SK-N-MC (cell line): ENCODE results near the gene INF2.

Experiments used
- DNase-seq: peaks from one replicate; pipeline ENCODE4 v3.0.0-alpha.2; 2011; ENCODE audit warnings: low read depth, low spot score
- H3K27ac ChIP-seq: fragments of 200-600 bp; sonication (generic); 2 replicates; pipeline ENCODE4 v1.5.1; 2016; ENCODE audit warnings: mixed run types
- H3K36me3 ChIP-seq: fragments of 200-600 bp; sonication (generic); 2 replicates; pipeline ENCODE4 v1.6.1; 2017; ENCODE audit warnings: antibody characterized with exemption, low read length, mixed read lengths; ENCODE audit not compliant: insufficient read depth
- H3K4me3 ChIP-seq: fragments of 200-600 bp; sonication (generic); 2 replicates; pipeline ENCODE4 v1.5.1; 2016
- H3K9ac ChIP-seq: fragments of 200-600 bp; sonication (generic); 2 replicates; pipeline ENCODE4 v1.8.0; 2017; ENCODE audit warnings: mixed run types, mixed read lengths; ENCODE audit not compliant: insufficient read length
- H3K9me3 ChIP-seq: fragments of 200-600 bp; sonication (generic); 2 replicates; pipeline ENCODE4 v1.6.1; 2017; ENCODE audit warnings: low read depth, mild to moderate bottlenecking, antibody characterized with exemption, low read length, moderate library complexity, mixed read lengths
- EZH2 ChIP-seq: fragments of 200-600 bp; sonication (generic); IDR thresholded peaks from one replicate; pipeline ENCODE4 v1.6.1; 2017; ENCODE audit warnings: antibody characterized with exemption
- FOXP2 ChIP-seq: optimal IDR thresholded peaks from 2 replicates; pipeline ENCODE3; 2011; ENCODE audit warnings: mild to moderate bottlenecking, moderate library complexity; ENCODE audit not compliant: insufficient read depth; ENCODE audit errors: extremely low read length, control extremely low read depth
- POLR2AphosphoS5 ChIP-seq: IDR thresholded peaks from 2 replicates; pipeline ENCODE4 v1.6.1; 2012; ENCODE audit warnings: mild to moderate bottlenecking, low read depth, low read length, borderline replicate concordance

INF2 gene

DNA sequence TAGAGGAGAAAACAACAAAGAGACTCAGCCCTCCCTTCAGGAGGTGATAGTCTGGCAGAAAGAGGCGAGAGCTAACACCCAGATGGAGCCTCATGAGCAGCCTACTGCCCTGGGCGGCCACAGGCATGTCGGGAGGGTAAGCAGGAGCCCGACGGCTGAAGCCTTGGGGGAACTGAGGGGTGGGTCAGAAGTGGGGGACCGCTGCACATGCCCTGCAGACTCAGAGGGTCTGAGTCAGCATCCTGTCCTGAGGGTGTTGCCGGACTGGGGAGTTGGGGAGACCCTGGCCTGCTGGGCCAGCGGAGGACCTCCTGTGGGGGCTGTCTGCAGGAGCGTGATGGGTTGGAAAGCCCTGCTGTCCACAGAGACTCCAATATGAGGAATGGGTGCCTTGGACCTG is 15.9 kb upstream of the INF2 start:
- Histone ChIP-seq H3K4me3 (no peak overlapping the region), H3K9ac (no peak overlapping the region), H3K9me3 (no peaks in the 10 kb centered on the region), H3K36me3 (no peaks in the 10 kb centered on the region), H3K27ac (no peak overlapping the region)
- TF ChIP-seq EZH2 (no peak), FOXP2 (no peak), POLR2AphosphoS5 (no peak)
- no peak for DNase-seq

GRCh38 chr14:104675447-104675846 is 14.0 kb upstream of the INF2 start:
- Histone ChIP-seq H3K9me3 (no peaks in the 10 kb centered on the region), H3K4me3 (no peak overlapping the region), H3K36me3 (no peaks in the 10 kb centered on the region), H3K27ac (no peak overlapping the region), H3K9ac (no peak overlapping the region)
- TF ChIP-seq EZH2 (no peak), FOXP2 (no peak), POLR2AphosphoS5 (no peak)
- no peak for DNase-seq

- Histone ChIP-seq H3K27ac (no peak overlapping the region), H3K4me3 (no peak overlapping the region), H3K36me3 (no peaks in the 10 kb centered on the region), H3K9ac (no peak overlapping the region), H3K9me3 (no peaks in the 10 kb centered on the region)
- TF ChIP-seq FOXP2, result no peak
- TF ChIP-seq POLR2AphosphoS5, result no peak
- no peak for TF ChIP-seq EZH2
- DNase-seq, result no peak
These were observed 13.2 kb upstream of the INF2 start for GRCh38 chr14:104676130-104676693.

DNA sequence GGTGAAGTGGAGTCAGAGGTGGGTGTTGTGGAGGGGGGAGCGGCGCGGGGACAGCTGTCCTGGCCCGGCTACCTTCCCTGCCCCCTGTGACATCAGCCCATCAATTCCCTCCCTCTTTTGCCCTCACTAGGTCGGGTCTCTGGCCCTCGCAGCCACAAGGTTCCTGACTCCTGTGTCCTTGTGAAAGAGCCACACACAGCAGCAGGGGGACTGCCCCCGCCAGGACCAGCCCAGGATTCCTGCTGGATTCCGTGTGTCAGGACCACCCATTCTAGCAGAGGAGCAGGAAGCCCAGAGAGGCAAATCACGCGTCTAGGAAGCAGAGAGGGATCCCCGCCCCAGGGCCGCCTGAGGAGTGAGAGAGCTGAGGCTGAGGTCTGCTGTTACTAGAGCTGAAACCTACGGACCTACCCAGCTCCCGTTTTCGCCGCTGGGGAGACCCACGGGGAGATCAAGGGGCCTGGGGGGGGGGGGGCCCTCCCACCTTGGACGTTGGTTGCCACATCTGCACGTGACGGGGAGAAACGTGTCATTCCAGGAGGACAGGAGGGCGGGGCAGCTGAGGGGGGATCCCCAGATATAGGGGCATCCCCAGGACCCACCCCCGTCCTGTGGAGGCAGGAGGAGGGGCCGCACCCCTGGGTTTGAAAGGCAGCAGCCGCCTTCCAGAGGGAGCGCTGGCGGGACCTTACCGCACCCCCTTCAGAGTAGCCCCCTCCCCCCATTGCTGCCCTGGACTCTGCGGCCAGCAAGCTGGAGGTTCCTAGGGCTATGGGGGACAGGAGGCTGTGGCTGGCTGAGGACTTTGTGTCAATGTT is 12.5 kb upstream of the INF2 start:
- TF ChIP-seq POLR2AphosphoS5 (no peak), EZH2 (no peak), FOXP2 (no peak)
- Histone ChIP-seq H3K36me3 (no peaks in the 10 kb centered on the region), H3K9ac (peak overlapping the region; percentile 81), H3K9me3 (no peaks in the 10 kb centered on the region), H3K27ac (peak overlapping the region; percentile 92), H3K4me3 (peak overlapping the region; percentile 79)
- no peak for DNase-seq

DNA sequence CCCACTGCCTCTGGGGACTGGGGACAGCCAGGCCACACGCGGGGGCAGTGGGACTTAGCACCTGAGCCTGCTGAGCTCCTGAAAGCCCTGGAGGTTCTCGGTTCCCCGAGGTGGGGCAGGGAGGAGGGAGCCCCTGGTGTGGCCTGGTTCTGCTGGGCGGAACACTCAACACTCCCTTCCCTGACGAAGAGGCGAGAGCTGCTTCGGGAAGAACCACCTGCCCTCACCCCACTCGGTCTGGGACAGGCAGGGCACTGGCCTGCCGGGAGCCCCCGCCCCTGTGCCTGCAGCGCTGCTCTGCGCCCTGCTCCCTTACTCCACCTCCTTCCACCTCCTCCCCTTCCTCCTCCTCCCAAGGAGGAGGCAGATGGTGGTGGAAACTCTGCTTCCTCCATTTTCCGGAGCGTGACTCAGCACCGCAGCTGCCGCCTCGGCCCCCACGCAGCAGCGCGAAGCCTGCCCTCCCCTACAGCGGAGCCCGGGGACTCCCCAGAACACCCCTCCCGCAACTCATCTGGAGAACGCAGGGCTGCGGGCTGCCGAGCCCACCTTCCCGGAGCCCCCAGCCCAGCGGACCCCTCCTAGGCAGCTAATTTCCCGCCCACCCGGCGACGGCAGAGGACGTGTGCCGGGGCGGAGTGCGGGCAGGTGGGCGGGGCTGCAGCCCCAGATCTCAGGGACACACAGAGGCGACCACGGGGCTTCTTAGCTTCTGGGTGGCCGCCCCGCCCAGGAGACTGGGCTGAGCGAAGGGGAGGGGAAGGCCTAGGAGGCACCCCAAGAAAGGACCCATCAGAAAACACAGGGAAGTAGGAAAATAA is 11.7 kb upstream of the INF2 start:
- peak overlapping the region; percentile 92 for H3K27ac ChIP-seq
- no peaks in the 10 kb centered on the region for H3K36me3 ChIP-seq
- peak overlapping the region; percentile 81 for H3K9ac ChIP-seq
- no peak for DNase-seq
- TF ChIP-seq POLR2AphosphoS5 (peak; percentile 71; the same call in 1 of the 2 replicates), FOXP2 (peak; percentile 15), EZH2 (no peak)
- no peaks in the 10 kb centered on the region for H3K9me3 ChIP-seq
- H3K4me3 ChIP-seq, result peak overlapping the region; percentile 79

DNA sequence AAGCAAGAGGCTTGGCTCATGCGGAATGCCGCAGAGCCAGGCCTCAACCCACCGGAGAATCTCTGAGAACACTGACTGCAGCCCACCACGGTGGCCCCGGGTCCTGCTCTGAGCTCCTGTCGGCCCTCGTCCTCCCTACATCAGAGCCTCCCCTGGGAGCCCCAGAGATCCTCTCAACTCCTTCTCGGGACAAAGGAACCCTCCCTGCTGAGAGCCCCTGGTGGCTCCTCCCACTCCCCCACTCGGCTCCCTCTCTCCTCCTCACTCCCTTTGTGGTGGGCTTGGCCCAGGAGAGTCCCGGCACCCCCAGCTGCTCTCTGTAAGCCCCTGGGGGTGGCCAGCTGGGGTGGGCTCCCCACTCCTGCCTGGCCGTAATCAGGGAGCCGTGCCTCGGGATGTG is 11.1 kb upstream of the INF2 start:
- peak overlapping the region; percentile 92 for H3K27ac ChIP-seq
- DNase-seq, result peak; percentile 32
- H3K4me3 ChIP-seq, result peak overlapping the region; percentile 79
- no peaks in the 10 kb centered on the region for H3K36me3 ChIP-seq
- H3K9me3 ChIP-seq, result no peaks in the 10 kb centered on the region
- no peak for TF ChIP-seq POLR2AphosphoS5
- TF ChIP-seq FOXP2, result no peak
- TF ChIP-seq EZH2, result no peak
- peak overlapping the region; percentile 81 for H3K9ac ChIP-seq

- TF ChIP-seq EZH2 (no peak), FOXP2 (no peak), POLR2AphosphoS5 (no peak)
- Histone ChIP-seq H3K9me3 (no peaks in the 10 kb centered on the region), H3K36me3 (no peaks in the 10 kb centered on the region), H3K27ac (peak overlapping the region; percentile 92), H3K4me3 (peak overlapping the region; percentile 79), H3K9ac (peak overlapping the region; percentile 81)
- DNase-seq, result no peak
These were observed 10.3 kb upstream of the INF2 start for GRCh38 chr14:104678901-104679705.
